Stimulated activated effector memory CD8-positive, alpha-beta T cell treated with anti-CD3 and anti-CD28 coated beads, Interleukin-12 subunit alpha, Interleukin-12 subunit beta, amount 100 ng/mL, for 72 hours (primary cell): ENCODE results near the gene AQP6.

Experiments
- ATAC-seq: fragments of 150-1000 bp; cut with Tn5 transposase; 2 replicates; pipeline ENCODE4 v1.10.0; 2021
- DNase-seq, 2 donors: peaks; one replicate each; pipeline ENCODE4 v3.0.0; 2021 to 2022; ENCODE audit warnings: low spot score in 2 of 2
- H3K27ac Mint-ChIP-seq: one replicate; pipeline ENCODE4 v1.8.0; 2022; ENCODE audit warnings: mild to moderate bottlenecking, mixed read lengths
- H3K36me3 Mint-ChIP-seq: one replicate; pipeline ENCODE4 v1.8.0; 2022; ENCODE audit warnings: mild to moderate bottlenecking, mixed read lengths
- H3K4me1 Mint-ChIP-seq: one replicate; pipeline ENCODE4 v1.8.0; 2022; ENCODE audit warnings: mixed read lengths
- H3K4me3 Mint-ChIP-seq: one replicate; pipeline ENCODE4 v1.8.0; 2022; ENCODE audit warnings: mild to moderate bottlenecking, mixed read lengths
- H3K9me3 Mint-ChIP-seq: one replicate; pipeline ENCODE4 v1.8.0; 2022; ENCODE audit warnings: mixed read lengths

AQP6 gene

GRCh38 chr12:49961111-49961922, 11.4 kb upstream of the AQP6 start, which contains the start of gene AQP5:
AQP5 (plus strand) TSS chr12:49961872; CDS start chr12:49962018, 146 bp downstream.
- H3K27ac Mint-ChIP-seq: no peak within 1 kb of the TSS
- H3K9me3 Mint-ChIP-seq: no peaks in the 10 kb centered on the region
- H3K4me1 Mint-ChIP-seq: peaks cover 9% of the 10 kb centered on the region
- peak within 1 kb of the TSS; percentile 26 for H3K4me3 Mint-ChIP-seq
- H3K36me3 Mint-ChIP-seq: no peaks in the 10 kb centered on the region
- DNase-seq: no peak
- ATAC-seq: no peak

- ATAC-seq: no peak
- DNase-seq: no peak
- Mint-ChIP-seq H3K4me3 (peak overlapping the region; percentile 21), H3K4me1 (peaks cover 14% of the 10 kb centered on the region), H3K36me3 (no peaks in the 10 kb centered on the region), H3K27ac (no peak overlapping the region), H3K9me3 (no peaks in the 10 kb centered on the region)
Observed at GRCh38 chr12:49961993-49962764, 10.6 kb upstream of the AQP6 start.

- peaks cover 21% of the 10 kb centered on the region for H3K4me1 Mint-ChIP-seq
- no peak for ATAC-seq
- H3K4me3 Mint-ChIP-seq: peak overlapping the region; percentile 21
- H3K36me3 Mint-ChIP-seq: no peaks in the 10 kb centered on the region
- no peak overlapping the region for H3K27ac Mint-ChIP-seq
- DNase-seq: no peak
- H3K9me3 Mint-ChIP-seq: no peaks in the 10 kb centered on the region
Observed at GRCh38 chr12:49962861-49963765, 9.6 kb upstream of the AQP6 start.

- Mint-ChIP-seq H3K9me3 (no peaks in the 10 kb centered on the region), H3K27ac (no peak overlapping the region), H3K4me3 (no peak overlapping the region), H3K4me1 (peaks cover 21% of the 10 kb centered on the region), H3K36me3 (no peaks in the 10 kb centered on the region)
- ATAC-seq: no peak
- DNase-seq: no peak
Observed at GRCh38 chr12:49963976-49964815, 8.6 kb upstream of the AQP6 start.

GRCh38 chr12:49964849-49965624, 7.7 kb upstream of the AQP6 start:
- Mint-ChIP-seq H3K4me3 (no peak overlapping the region), H3K27ac (no peak overlapping the region), H3K9me3 (no peaks in the 10 kb centered on the region), H3K36me3 (no peaks in the 10 kb centered on the region), H3K4me1 (peaks cover 21% of the 10 kb centered on the region)
- no peak for DNase-seq
- ATAC-seq: no peak

- Mint-ChIP-seq H3K36me3 (no peaks in the 10 kb centered on the region), H3K27ac (no peak overlapping the region), H3K4me3 (no peak overlapping the region), H3K9me3 (no peaks in the 10 kb centered on the region), H3K4me1 (peaks cover 13% of the 10 kb centered on the region)
- DNase-seq (no peak), ATAC-seq (no peak)
Observed at GRCh38 chr12:49965836-49966235, 6.9 kb upstream of the AQP6 start.

GRCh38 chr12:49966511-49967041, 6.2 kb upstream of the AQP6 start:
- Mint-ChIP-seq H3K9me3 (no peaks in the 10 kb centered on the region), H3K4me3 (peak overlapping the region; percentile 72)

GRCh38 chr12:49967042-49967776, 5.5 kb upstream of the AQP6 start:
- Mint-ChIP-seq H3K4me1 (peaks cover 11% of the 10 kb centered on the region), H3K36me3 (no peaks in the 10 kb centered on the region), H3K9me3 (no peaks in the 10 kb centered on the region), H3K4me3 (peak overlapping the region; percentile 72), H3K27ac (no peak overlapping the region)
- DNase-seq (peak; percentile 97 to 98), ATAC-seq (peak; percentile 86)

More at GRCh38 chr12:49966511-49967041, 6.2 kb upstream of the AQP6 start:
- DNase-seq: no peak
- Mint-ChIP-seq H3K36me3 (no peaks in the 10 kb centered on the region), H3K27ac (no peak overlapping the region), H3K4me1 (peaks cover 11% of the 10 kb centered on the region)
- ATAC-seq: no peak

- Mint-ChIP-seq H3K36me3 (no peaks in the 10 kb centered on the region), H3K9me3 (no peaks in the 10 kb centered on the region), H3K4me1 (peaks cover 11% of the 10 kb centered on the region), H3K27ac (no peak overlapping the region), H3K4me3 (peak overlapping the region; percentile 72)
- ATAC-seq (peak; percentile 4), DNase-seq (no peak)
Observed at GRCh38 chr12:49967777-49968250, 4.9 kb upstream of the AQP6 start.

- Mint-ChIP-seq H3K36me3 (no peaks in the 10 kb centered on the region), H3K4me1 (peaks cover 11% of the 10 kb centered on the region), H3K9me3 (no peaks in the 10 kb centered on the region), H3K4me3 (no peak overlapping the region), H3K27ac (no peak overlapping the region)
- ATAC-seq (no peak), DNase-seq (no peak)
Observed at GRCh38 chr12:49968471-49968870, 4.3 kb upstream of the AQP6 start.

GRCh38 chr12:49969027-49969426, 3.7 kb upstream of the AQP6 start:
- Mint-ChIP-seq H3K4me3 (no peak overlapping the region), H3K4me1 (peaks cover 11% of the 10 kb centered on the region), H3K27ac (no peak overlapping the region), H3K9me3 (no peaks in the 10 kb centered on the region), H3K36me3 (no peaks in the 10 kb centered on the region)
- no peak for DNase-seq
- no peak for ATAC-seq

- H3K9me3 Mint-ChIP-seq: no peaks in the 10 kb centered on the region
- H3K4me3 Mint-ChIP-seq: no peak overlapping the region
- H3K4me1 Mint-ChIP-seq: peaks cover 11% of the 10 kb centered on the region
- ATAC-seq: no peak
- H3K27ac Mint-ChIP-seq: no peak overlapping the region
- H3K36me3 Mint-ChIP-seq: no peaks in the 10 kb centered on the region
- no peak for DNase-seq
Observed at GRCh38 chr12:49969651-49970429, 2.9 kb upstream of the AQP6 start.
